H1 (cell line): ENCODE measurements around the gene PLPP2.

Source experiments
- CTCF ChIP-seq, 3 experiments: IDR thresholded peaks; 1 replicate in 2 of 3; 2 replicates in 1 of 3; pipeline versions ENCODE4 v1.5.1 to v1.6.1; 2011; ENCODE audit warnings: low read length in 3 of 3, mild to moderate bottlenecking in 3 of 3, inconsistent platforms in 2 of 3, low read depth in 1 of 3, moderate library complexity in 1 of 3; ENCODE audit not compliant: insufficient read depth in 1 of 3; ENCODE audit errors: control extremely low read depth in 1 of 3
- HDAC2 ChIP-seq, 2 experiments: fragments of 300-600 bp in 1 of 2; sonication (generic) in 1 of 2; IDR thresholded peaks; 2 replicates each; pipeline ENCODE4 v1.6.1; 2011 to 2012; ENCODE audit warnings: low read depth in 2 of 2, low read length in 2 of 2, mild to moderate bottlenecking in 2 of 2, moderate library complexity in 2 of 2, borderline replicate concordance in 1 of 2, inconsistent platforms in 1 of 2
- HDAC6 ChIP-seq: IDR thresholded peaks from one replicate; pipeline ENCODE4 v1.7.1; 2012; ENCODE audit warnings: low read depth, mild to moderate bottlenecking, inconsistent platforms, low read length, moderate library complexity
- RAD21 ChIP-seq, 2 experiments: IDR thresholded peaks in 1 of 2; conservative IDR thresholded peaks in 1 of 2; 2 replicates each; pipeline ENCODE4 v1.6.1; 2011; ENCODE audit warnings: low read depth in 2 of 2, low read length in 2 of 2, improper control_type of control experiment in 1 of 2, inconsistent platforms in 1 of 2, mild to moderate bottlenecking in 1 of 2, moderate library complexity in 1 of 2

- TF ChIP-seq CTCF (IDR thresholded peaks at IDR 0.05; ENCODE audit: control extremely low read depth in 1 of 3, insufficient read depth in 1 of 3, low read depth in 1 of 3, low read length in 3 of 3) (no peak), HDAC6 (no peak), HDAC2 (IDR thresholded peaks at IDR 0.05; ENCODE audit: borderline replicate concordance in 1 of 2, low read depth in 2 of 2, low read length in 2 of 2) (no peak), RAD21 (IDR thresholded peaks at IDR 0.05 in 1 of 2, conservative IDR thresholded peaks at IDR 0.05 in 1 of 2; ENCODE audit: low read depth in 2 of 2, low read length in 2 of 2) (no peak)
Measured at GRCh38 chr19:291006-291521, at the start of gene PLPP2.
